ENCODE measurements around the gene BAHD1.

The BAHD1 gene

GRCh38 chr15:40467261-40467615, 26.5 kb downstream of the BAHD1 start:
- DNase-seq (ENCODE audit: low spot score), result no peak

- no peak for DNase-seq (ENCODE audit: low spot score)
Observed at GRCh38 chr15:40468898-40469331, 28.2 kb downstream of the BAHD1 start.

GRCh38 chr15:40469776-40470390, 29.1 kb downstream of the BAHD1 start:
- DNase-seq (ENCODE audit: low spot score), result no peak

- peak; percentile 45 for DNase-seq (ENCODE audit: low spot score)
Observed at GRCh38 chr15:40470423-40471104, 29.8 kb downstream of the BAHD1 start, which contains the start of gene CHST14. CHST14 (plus strand) TSS chr15:40470984; CDS start chr15:40471214, 230 bp downstream.

- no peak for DNase-seq (ENCODE audit: low spot score)
Observed at GRCh38 chr15:40471105-40471807, 30.5 kb downstream of the BAHD1 start.

GRCh38 chr15:40471808-40472150, 31.0 kb downstream of the BAHD1 start:
- no peak for DNase-seq (ENCODE audit: low spot score)

GRCh38 chr15:40472171-40472727, 31.5 kb downstream of the BAHD1 start:
- DNase-seq (ENCODE audit: low spot score), result no peak

GRCh38 chr15:40474581-40474980, 33.8 kb downstream of the BAHD1 start:
- DNase-seq (ENCODE audit: low spot score), result no peak

- DNase-seq (ENCODE audit: low spot score), result no peak
Observed at GRCh38 chr15:40477642-40478327, 37.0 kb downstream of the BAHD1 start.

- DNase-seq (ENCODE audit: low spot score), result no peak
Observed at GRCh38 chr15:40479024-40479423, 38.3 kb downstream of the BAHD1 start.

GRCh38 chr15:40481341-40482074, 40.8 kb downstream of the BAHD1 start:
- DNase-seq (ENCODE audit: low spot score), result no peak

GRCh38 chr15:40483919-40484318, 43.2 kb downstream of the BAHD1 start:
- no peak for DNase-seq (ENCODE audit: low spot score)

- no peak for DNase-seq (ENCODE audit: low spot score)
Observed at GRCh38 chr15:40486066-40486770, 45.5 kb downstream of the BAHD1 start.

GRCh38 chr15:40487816-40488682, 47.3 kb downstream of the BAHD1 start:
- no peak for DNase-seq (ENCODE audit: low spot score)

GRCh38 chr15:40489274-40490175, 48.8 kb downstream of the BAHD1 start:
- no peak for DNase-seq (ENCODE audit: low spot score)

GRCh38 chr15:40493089-40493840, 52.5 kb downstream of the BAHD1 start:
- DNase-seq (ENCODE audit: low spot score), result no peak

GRCh38 chr15:40495516-40495915, 54.8 kb downstream of the BAHD1 start:
- DNase-seq (ENCODE audit: low spot score), result no peak

- DNase-seq (ENCODE audit: low spot score), result no peak
Observed at GRCh38 chr15:40498418-40498817, 57.7 kb downstream of the BAHD1 start.
